Smooth muscle cell (in vitro differentiated cells): ENCODE measurements around the gene METTL8. TPM values are rescaled to one million over a fixed set of nuclear protein-coding genes. Genes with fewer than 3 reads are reported as not detected.

Experiments used
- DNase-seq: peaks from one replicate; lab custom pipeline; 2025; ENCODE audit not compliant: unreplicated experiment; lab: John Stamatoyannopoulos, UW
- H2AFZ ChIP-seq: fragments of 200-600 bp; sonication (generic); 2 replicates; pipeline ENCODE4 v1.6.0; 2016; ENCODE audit warnings: antibody characterized with exemption, low read depth, mild to moderate bottlenecking
- H3F3A ChIP-seq: fragments of 200-600 bp; sonication (generic); 2 replicates; pipeline ENCODE4 v1.6.0; 2017; ENCODE audit warnings: antibody characterized with exemption, low read depth
- H3K27ac ChIP-seq: fragments of 200-600 bp; sonication (generic); 2 replicates; pipeline ENCODE4 v1.5.1; 2016; ENCODE audit warnings: low read depth, mild to moderate bottlenecking
- H3K27me3 ChIP-seq: fragments of 200-600 bp; sonication (generic); 2 replicates; pipeline ENCODE4 v1.6.1; 2016; ENCODE audit warnings: low read depth, mild to moderate bottlenecking
- H3K36me3 ChIP-seq: fragments of 200-600 bp; sonication (generic); 2 replicates; pipeline ENCODE4 v1.5.1; 2016; ENCODE audit warnings: low read depth
- H3K4me1 ChIP-seq: fragments of 200-600 bp; sonication (generic); 2 replicates; pipeline ENCODE4 v1.5.1; 2016; ENCODE audit warnings: low read depth
- H3K4me2 ChIP-seq: fragments of 200-600 bp; sonication (generic); 2 replicates; pipeline ENCODE4 v1.6.0; 2016; ENCODE audit warnings: mild to moderate bottlenecking
- H3K4me3 ChIP-seq: fragments of 200-600 bp; sonication (generic); 2 replicates; pipeline ENCODE4 v1.5.1; 2016; ENCODE audit warnings: mild to moderate bottlenecking
- H3K79me2 ChIP-seq: fragments of 200-600 bp; sonication (generic); 2 replicates; pipeline ENCODE4 v1.6.0; 2016; ENCODE audit warnings: low read depth, mild to moderate bottlenecking
- H3K9ac ChIP-seq: fragments of 200-600 bp; sonication (generic); 2 replicates; pipeline ENCODE4 v1.6.0; 2016; ENCODE audit warnings: low read depth
- H3K9me3 ChIP-seq: fragments of 200-600 bp; sonication (generic); replicated peaks from 2 replicates; pipeline ENCODE4 v1.5.1; 2016; ENCODE audit warnings: low read depth
- H4K20me1 ChIP-seq: fragments of 200-600 bp; sonication (generic); 2 replicates; pipeline ENCODE4 v1.6.0; 2016; ENCODE audit warnings: low read depth
- WGBS: methylation state at CpG from one replicate; pipeline ENCODE4 v1.1.7; 2016; ENCODE audit warnings: low lambda C conversion rate; 5-methylcytosine and 5-hydroxymethylcytosine counted together
- polyA plus RNA-seq: library from polyadenylated mRNA; unstranded; fragments of >200 nt; fragmentation: Nextera tagmentation; extraction: Ambion mirVana; gene quantifications from 2 replicates; pipeline ENCODE4 v1.2.1, GENCODE V29; 2016
- total RNA-seq: library from RNA; depleted of rRNA; stranded (reverse); fragments of >200 nt; gene quantifications from 2 replicates; pipeline ENCODE4 v1.2.3, GENCODE V29; 2014
- TF ChIP-seq, protein P1 (sequence below): fragments of 200-600 bp; sonication (generic); IDR thresholded peaks from 2 replicates; pipeline ENCODE4 v1.5.1; 2017; ENCODE audit warnings: borderline replicate concordance, mild to moderate bottlenecking, antibody characterized with exemption; ENCODE audit not compliant: insufficient read depth, poor library complexity, severe bottlenecking

METTL8 gene
- total and polyA plus RNA-seq, 2 experiments from 2014 or later = 14.5 to 26.8 TPM

DNA sequence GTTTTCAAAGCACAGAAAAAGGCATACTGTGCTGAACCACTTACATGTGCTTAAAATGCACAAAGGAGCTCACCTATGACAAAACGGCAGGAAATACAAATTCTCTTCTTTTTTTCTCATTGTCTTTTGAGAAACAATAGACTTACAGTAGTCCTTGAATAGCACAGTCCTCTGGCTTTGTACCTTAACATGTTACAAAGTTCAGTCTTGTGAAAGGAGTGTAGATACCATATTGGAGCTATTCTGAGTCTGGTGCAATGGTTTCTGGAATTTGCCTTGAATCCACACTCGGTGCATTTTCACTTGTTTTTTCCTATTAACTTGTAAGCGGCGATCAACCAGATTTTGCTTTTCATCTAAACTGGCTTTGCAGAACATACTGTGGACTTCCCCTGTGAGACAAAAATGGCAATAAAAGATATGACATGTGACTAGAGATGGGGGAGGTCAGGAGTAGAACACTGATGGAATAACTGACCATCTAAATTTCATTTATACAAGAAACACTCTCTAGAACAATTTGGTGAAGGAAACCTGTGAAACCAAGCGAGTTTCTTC lies 109.7 kb downstream of the METTL8 start:
- Histone ChIP-seq H3K9ac (no peak overlapping the region), H4K20me1 (no peaks in the 10 kb centered on the region), H3K9me3 (no peaks in the 10 kb centered on the region), H3F3A (peaks cover 4% of the 10 kb centered on the region), H3K79me2 (no peaks in the 10 kb centered on the region), H3K27me3 (no peaks in the 10 kb centered on the region), H3K4me2 (no peak overlapping the region), H3K4me1 (peaks cover 9% of the 10 kb centered on the region), H3K27ac (no peak overlapping the region), H2AFZ (no peak overlapping the region), H3K36me3 (no peaks in the 10 kb centered on the region), H3K4me3 (no peak overlapping the region)
- 97% methylated on average over 5 of the region's 5 CpGs for WGBS
- TF ChIP-seq, protein P1, sequence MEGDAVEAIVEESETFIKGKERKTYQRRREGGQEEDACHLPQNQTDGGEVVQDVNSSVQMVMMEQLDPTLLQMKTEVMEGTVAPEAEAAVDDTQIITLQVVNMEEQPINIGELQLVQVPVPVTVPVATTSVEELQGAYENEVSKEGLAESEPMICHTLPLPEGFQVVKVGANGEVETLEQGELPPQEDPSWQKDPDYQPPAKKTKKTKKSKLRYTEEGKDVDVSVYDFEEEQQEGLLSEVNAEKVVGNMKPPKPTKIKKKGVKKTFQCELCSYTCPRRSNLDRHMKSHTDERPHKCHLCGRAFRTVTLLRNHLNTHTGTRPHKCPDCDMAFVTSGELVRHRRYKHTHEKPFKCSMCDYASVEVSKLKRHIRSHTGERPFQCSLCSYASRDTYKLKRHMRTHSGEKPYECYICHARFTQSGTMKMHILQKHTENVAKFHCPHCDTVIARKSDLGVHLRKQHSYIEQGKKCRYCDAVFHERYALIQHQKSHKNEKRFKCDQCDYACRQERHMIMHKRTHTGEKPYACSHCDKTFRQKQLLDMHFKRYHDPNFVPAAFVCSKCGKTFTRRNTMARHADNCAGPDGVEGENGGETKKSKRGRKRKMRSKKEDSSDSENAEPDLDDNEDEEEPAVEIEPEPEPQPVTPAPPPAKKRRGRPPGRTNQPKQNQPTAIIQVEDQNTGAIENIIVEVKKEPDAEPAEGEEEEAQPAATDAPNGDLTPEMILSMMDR = no peak
- DNase-seq = no peak

DNA sequence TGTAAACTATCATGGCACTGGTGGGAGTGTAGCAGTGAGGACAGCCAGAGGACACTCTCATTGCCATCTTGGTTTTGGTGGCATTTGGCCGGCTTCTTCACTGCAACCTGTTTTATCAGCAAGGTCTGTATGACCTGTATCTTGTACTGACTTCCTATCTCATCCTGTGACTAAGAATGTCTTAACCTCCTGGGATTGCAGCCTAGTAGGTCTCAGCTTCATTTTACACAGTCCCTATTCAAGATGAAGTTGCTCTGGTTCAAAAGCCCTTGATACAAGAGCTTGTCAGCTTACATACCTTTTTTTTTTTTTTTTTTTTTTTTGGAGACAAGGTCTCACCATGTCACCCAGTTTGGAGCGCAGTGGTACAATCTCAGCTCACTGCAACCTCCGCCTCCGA lies 110.9 kb downstream of the METTL8 start:
- Histone ChIP-seq H4K20me1 (no peaks in the 10 kb centered on the region), H3K4me1 (peaks cover 20% of the 10 kb centered on the region), H3K27ac (no peak overlapping the region), H3K79me2 (no peaks in the 10 kb centered on the region), H2AFZ (no peak overlapping the region), H3K9me3 (no peaks in the 10 kb centered on the region), H3K4me3 (no peak overlapping the region), H3K27me3 (no peaks in the 10 kb centered on the region), H3K9ac (no peak overlapping the region), H3F3A (peaks cover 4% of the 10 kb centered on the region), H3K4me2 (no peak overlapping the region), H3K36me3 (no peaks in the 10 kb centered on the region)
- 98% methylated on average over 4 of the region's 4 CpGs for WGBS
- no peak for DNase-seq
- TF ChIP-seq, protein P1 = no peak

DNA sequence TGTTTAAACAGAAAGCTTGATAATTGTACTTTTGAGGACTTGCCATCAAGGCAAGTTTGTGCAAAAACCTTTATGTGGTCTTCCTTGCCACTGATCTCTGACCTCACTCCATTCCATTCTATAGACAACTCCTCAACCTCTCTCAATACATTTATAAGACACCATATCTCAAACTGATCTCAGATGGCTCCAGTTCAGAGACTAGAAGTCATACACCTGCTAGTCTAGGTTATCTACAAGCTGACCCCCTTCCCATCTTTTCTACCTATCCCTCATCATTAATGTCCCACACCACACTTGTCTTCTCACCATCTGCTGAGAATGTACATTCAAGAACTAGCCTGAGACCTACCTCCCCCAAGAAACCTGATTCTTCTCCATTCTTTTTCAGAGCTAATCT lies 113.1 kb downstream of the METTL8 start:
- H3K9ac ChIP-seq = no peak overlapping the region
- TF ChIP-seq, protein P1 = no peak
- H3K79me2 ChIP-seq = no peaks in the 10 kb centered on the region
- H3K27me3 ChIP-seq = no peaks in the 10 kb centered on the region
- H3K4me1 ChIP-seq = peaks cover 36% of the 10 kb centered on the region
- H4K20me1 ChIP-seq = no peaks in the 10 kb centered on the region
- H3K27ac ChIP-seq = no peak overlapping the region
- H3F3A ChIP-seq = peaks cover 4% of the 10 kb centered on the region
- no peaks in the 10 kb centered on the region for H3K36me3 ChIP-seq
- no peaks in the 10 kb centered on the region for H3K9me3 ChIP-seq
- no peak overlapping the region for H3K4me2 ChIP-seq
- no peak for DNase-seq
- no peak overlapping the region for H2AFZ ChIP-seq
- no peak overlapping the region for H3K4me3 ChIP-seq

DNA sequence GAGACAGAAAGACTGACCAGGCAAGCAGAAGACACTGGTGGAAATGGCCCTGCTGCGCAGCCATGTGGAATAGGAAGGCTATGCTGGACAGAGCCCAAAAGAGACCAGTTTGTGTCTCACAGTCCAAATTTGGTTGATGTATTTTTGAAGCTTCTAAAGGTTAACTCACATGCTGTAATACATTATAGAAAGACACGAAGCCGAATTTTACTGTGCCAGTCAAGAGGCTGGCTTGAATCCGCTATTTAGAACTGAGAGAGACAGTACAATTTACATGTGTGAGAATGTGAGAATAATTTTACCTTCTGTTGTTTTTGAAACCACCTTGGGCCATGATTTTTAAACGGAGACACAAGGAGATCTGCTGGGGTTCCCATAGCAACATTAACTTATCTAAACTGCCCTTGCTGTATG lies 113.6 kb downstream of the METTL8 start:
- H3K27me3 ChIP-seq = no peaks in the 10 kb centered on the region
- no peak overlapping the region for H3K9ac ChIP-seq
- no peaks in the 10 kb centered on the region for H4K20me1 ChIP-seq
- H3K9me3 ChIP-seq = no peaks in the 10 kb centered on the region
- TF ChIP-seq, protein P1 = no peak
- peaks cover 41% of the 10 kb centered on the region for H3K4me1 ChIP-seq
- no peak overlapping the region for H3K27ac ChIP-seq
- no peak overlapping the region for H3K4me3 ChIP-seq
- H3K4me2 ChIP-seq = no peak overlapping the region
- 73% methylated on average over 5 of the region's 5 CpGs for WGBS
- H3K79me2 ChIP-seq = no peaks in the 10 kb centered on the region
- no peaks in the 10 kb centered on the region for H3K36me3 ChIP-seq
- no peak for DNase-seq
- peaks cover 4% of the 10 kb centered on the region for H3F3A ChIP-seq
- H2AFZ ChIP-seq = no peak overlapping the region
